ENCODE results near the gene MLC1. TPM values are rescaled to one million over a fixed set of nuclear protein-coding genes. Genes with fewer than 3 reads are reported as not detected.

MLC1 gene
- total and polyA plus RNA-seq, 10 of the 15 experiments (the other 5 are each of a cell fraction or from before 2014, with no cell fraction given): 0.03 to 0.15 (median 0.07) TPM; not detected in 7

DNA sequence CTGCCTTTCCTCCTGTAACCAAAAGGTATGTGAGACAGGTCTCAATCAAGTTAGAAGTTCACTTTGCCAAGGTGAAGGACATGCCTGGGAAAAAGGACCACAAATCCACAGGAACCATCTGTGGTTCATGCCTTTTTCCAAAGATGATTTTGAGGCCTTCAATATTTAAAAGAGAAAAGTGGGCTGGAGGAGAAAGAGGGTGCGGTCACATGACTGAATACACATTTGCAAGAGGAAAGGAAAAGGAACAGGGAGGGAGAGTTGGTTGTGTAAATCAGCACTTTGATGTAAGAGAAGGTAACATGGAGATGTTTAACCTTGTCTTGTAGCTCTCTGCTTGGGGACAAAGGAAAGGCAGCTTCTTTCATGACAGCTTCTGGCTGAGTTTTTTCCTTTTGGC is 25.8 kb upstream of the MLC1 start:
- TF ChIP-seq RCOR1 (conservative IDR thresholded peaks at IDR 0.05; ENCODE audit: low read depth, low read length): no peak
- TF ChIP-seq, protein P1, sequence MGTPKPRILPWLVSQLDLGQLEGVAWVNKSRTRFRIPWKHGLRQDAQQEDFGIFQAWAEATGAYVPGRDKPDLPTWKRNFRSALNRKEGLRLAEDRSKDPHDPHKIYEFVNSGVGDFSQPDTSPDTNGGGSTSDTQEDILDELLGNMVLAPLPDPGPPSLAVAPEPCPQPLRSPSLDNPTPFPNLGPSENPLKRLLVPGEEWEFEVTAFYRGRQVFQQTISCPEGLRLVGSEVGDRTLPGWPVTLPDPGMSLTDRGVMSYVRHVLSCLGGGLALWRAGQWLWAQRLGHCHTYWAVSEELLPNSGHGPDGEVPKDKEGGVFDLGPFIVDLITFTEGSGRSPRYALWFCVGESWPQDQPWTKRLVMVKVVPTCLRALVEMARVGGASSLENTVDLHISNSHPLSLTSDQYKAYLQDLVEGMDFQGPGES (IDR thresholded peaks at IDR 0.05): no peak
- no peak overlapping the region for H3K27ac ChIP-seq (ENCODE audit: control insufficient read depth, insufficient read depth)
- no peak overlapping the region for H2AFZ ChIP-seq (ENCODE audit: control insufficient read depth, low read depth, low read length)
- no peak for ATAC-seq
- ChIA-PET POLR2A (no interaction called here), CTCF (interaction anchor here (1.4 kb wide), 1 partner anchor 31 kb away, joined by 3 read pairs; no protein-coding TSS in a partner anchor), SMC1A (ENCODE audit: uncharacterized antibody, unreplicated experiment) (no interaction called here), RAD21 (ENCODE audit: unreplicated experiment) (no interaction called here)
- no peaks in the 10 kb centered on the region for H3K9me3 ChIP-seq (replicated peaks; ENCODE audit: control insufficient read depth, insufficient read depth, low read length)
- BruUV-seq (replicated peaks): no TSS peak
- in situ Hi-C loops (cut with MboI) (no loop called here), intact Hi-C loops (cut with micrococcal nuclease; ENCODE audit: unreplicated experiment) (no loop called here)
- no peak overlapping the region for H3K4me3 ChIP-seq
- DNase-seq (ENCODE audit: low read depth, low spot score): no peak
- no peak overlapping the region for H3K9ac ChIP-seq (ENCODE audit: control insufficient read depth, insufficient read depth, low read length)
- H3K4me2 ChIP-seq (ENCODE audit: control insufficient read depth, insufficient read depth): no peak overlapping the region
- no peaks in the 10 kb centered on the region for H3K36me3 ChIP-seq (ENCODE audit: control insufficient read depth in 2 of 2, insufficient read depth in 2 of 2, low read length in 1 of 2)
- H3K4me1 ChIP-seq (ENCODE audit: control insufficient read depth, insufficient read depth, low read length): no peaks in the 10 kb centered on the region
- H3K27me3 ChIP-seq (replicated peaks in 1 of 2; ENCODE audit: control insufficient read depth in 2 of 2, insufficient read depth in 2 of 2, low read length in 1 of 2): peaks cover 4 to 8% of the 10 kb centered on the region in 2 experiments; a peak in 3 of 4 replicates
- H4K20me1 ChIP-seq (ENCODE audit: control insufficient read depth, insufficient read depth): no peaks in the 10 kb centered on the region
- H3K79me2 ChIP-seq (ENCODE audit: control insufficient read depth, insufficient read depth, low read length): no peaks in the 10 kb centered on the region
- 42% methylated on average over 1 of the region's 1 CpG for WGBS (ENCODE audit: insufficient coverage, insufficient replicate concordance, low lambda C conversion rate, missing lambda C conversion rate)
- no peak for FAIRE-seq

DNA sequence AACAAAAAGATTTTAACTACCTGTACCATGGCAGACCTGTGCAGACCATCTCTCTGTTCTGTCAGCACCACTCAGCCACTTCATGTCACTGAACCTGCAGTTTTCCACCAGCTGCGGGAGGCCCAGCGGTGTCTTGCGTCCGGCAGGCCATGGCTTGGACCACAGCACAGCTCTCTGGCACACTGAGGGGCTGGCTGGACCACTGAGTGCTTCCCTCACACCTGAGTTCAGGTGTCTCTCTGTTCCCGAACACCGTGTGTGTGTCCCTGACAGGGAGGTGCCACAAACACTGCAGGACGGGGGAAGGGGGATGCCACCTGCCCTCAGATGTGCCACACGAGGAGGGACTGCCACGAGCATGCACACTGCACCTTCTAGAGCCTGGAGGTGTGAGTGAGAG is 22.3 kb upstream of the MLC1 start:
- FAIRE-seq (no peak), ATAC-seq (no peak), DNase-seq (ENCODE audit: low read depth, low spot score) (no peak)
- ChIA-PET CTCF (no interaction called here), POLR2A (no interaction called here), RAD21 (ENCODE audit: unreplicated experiment) (no interaction called here), SMC1A (ENCODE audit: uncharacterized antibody, unreplicated experiment) (interaction anchor here (0.6 kb wide), 1 partner anchor 1568 kb away, joined by 4 read pairs; no protein-coding TSS in a partner anchor)
- intact Hi-C loops (cut with micrococcal nuclease; ENCODE audit: unreplicated experiment): no loop called here
- H3K9me3 ChIP-seq (replicated peaks; ENCODE audit: control insufficient read depth, insufficient read depth, low read length): no peaks in the 10 kb centered on the region
- no peak overlapping the region for H3K4me3 ChIP-seq
- no peaks in the 10 kb centered on the region for H4K20me1 ChIP-seq (ENCODE audit: control insufficient read depth, insufficient read depth)
- 0 out of 4 replicates have a peak, but pooled peaks cover 0 to 2% of the 10 kb centered on the region in 2 experiments for H3K27me3 ChIP-seq (replicated peaks in 1 of 2; ENCODE audit: control insufficient read depth in 2 of 2, insufficient read depth in 2 of 2, low read length in 1 of 2)
- peaks cover 3% of the 10 kb centered on the region; the same call in 1 of the 2 replicates for H3K4me1 ChIP-seq (ENCODE audit: control insufficient read depth, insufficient read depth, low read length)
- 71% methylated on average over 9 of the region's 9 CpGs for WGBS (ENCODE audit: insufficient coverage, insufficient replicate concordance, low lambda C conversion rate, missing lambda C conversion rate)
- no peak overlapping the region for H3K27ac ChIP-seq (ENCODE audit: control insufficient read depth, insufficient read depth)
- no peaks in the 10 kb centered on the region for H3K36me3 ChIP-seq (ENCODE audit: control insufficient read depth in 2 of 2, insufficient read depth in 2 of 2, low read length in 1 of 2)
- H2AFZ ChIP-seq (ENCODE audit: control insufficient read depth, low read depth, low read length): no peak overlapping the region
- no peaks in the 10 kb centered on the region for H3K79me2 ChIP-seq (ENCODE audit: control insufficient read depth, insufficient read depth, low read length)
- no peak overlapping the region for H3K9ac ChIP-seq (ENCODE audit: control insufficient read depth, insufficient read depth, low read length)
- in situ Hi-C loops (cut with MboI): no loop called here
- H3K4me2 ChIP-seq (ENCODE audit: control insufficient read depth, insufficient read depth): no peak overlapping the region
- no TSS peak for BruUV-seq (replicated peaks)
- TF ChIP-seq NFYB (IDR thresholded peaks at IDR 0.05; ENCODE audit: insufficient read depth, low read depth, low read length): no peak

All from GM12878 (cell line).